ENCODE results near the gene ITK. TPM values are rescaled to one million over a fixed set of nuclear protein-coding genes. Genes with fewer than 3 reads are reported as not detected.

The ITK gene
- total and polyA plus RNA-seq, 2 of the 8 experiments (the other 6 are each of a cell fraction or from before 2014, with no cell fraction given): 0.05 TPM; not detected in 1

- no peak overlapping the region for H3K9ac ChIP-seq (replicated peaks in 1 of 4; ENCODE audit: extremely low read depth in 1 of 4, low read depth in 3 of 4, low read length in 3 of 4)
- H3K79me1 ChIP-seq (ENCODE audit: low read depth, low read length): no peaks in the 10 kb centered on the region
- ChIA-PET POLR2A (ENCODE audit: partially characterized antibody) (no interaction called here), CTCF (ENCODE audit: partially characterized antibody) (interaction anchor here (1.9 kb wide), 1 partner anchor 44 kb away, joined by 6 read pairs; no protein-coding TSS in a partner anchor)
- no peaks in the 10 kb centered on the region for H3K36me3 ChIP-seq (ENCODE audit: control insufficient read depth in 2 of 4, insufficient read depth in 4 of 4, low read length in 3 of 4)
- H2BK12ac ChIP-seq (ENCODE audit: low read depth, low read length): no peak overlapping the region
- no peak overlapping the region for H2AFZ ChIP-seq (ENCODE audit: low read length)
- no peak overlapping the region for H2BK5ac ChIP-seq (ENCODE audit: low read depth, low read length)
- no peaks in the 10 kb centered on the region for H3K9me3 ChIP-seq (ENCODE audit: insufficient read depth in 2 of 2, low read depth in 1 of 2, low read length in 1 of 2)
- H3K4me2 ChIP-seq (ENCODE audit: insufficient read depth in 1 of 2, low read depth in 2 of 2, low read length in 2 of 2): no peak overlapping the region
- DNase-seq (ENCODE audit: low read depth in 1 of 2, low spot score in 2 of 2) (no peak), FAIRE-seq (no peak)
- H3K4me3 ChIP-seq (ENCODE audit: extremely low read depth in 1 of 4, insufficient read depth in 2 of 4, low read depth in 3 of 4, low read length in 4 of 4): no peak overlapping the region
- H3K4ac ChIP-seq (replicated peaks; ENCODE audit: insufficient read length, low read depth, low read length): no peak overlapping the region
- H2BK120ac ChIP-seq (replicated peaks; ENCODE audit: low read depth, low read length): no peak overlapping the region
- H3K27me3 ChIP-seq (replicated peaks in 1 of 4; ENCODE audit: control insufficient read depth in 3 of 4, extremely low read depth in 1 of 4, insufficient read depth in 3 of 4, low read length in 3 of 4): no peaks in the 10 kb centered on the region
- H2AK5ac ChIP-seq (ENCODE audit: low read depth, low read length): no peak overlapping the region
- H2BK20ac ChIP-seq (ENCODE audit: low read length): no peak overlapping the region
- H3K18ac ChIP-seq (ENCODE audit: extremely low read depth, low read length): no peak overlapping the region
- no peak overlapping the region for H2BK15ac ChIP-seq (ENCODE audit: low read length)
- no peak overlapping the region for H3K23ac ChIP-seq (ENCODE audit: insufficient read length)
- no peaks in the 10 kb centered on the region for H3K79me2 ChIP-seq (ENCODE audit: control insufficient read depth in 1 of 2, insufficient read depth in 2 of 2, low read length in 2 of 2)
- TF ChIP-seq SIN3A (conservative IDR thresholded peaks at IDR 0.05 in 1 of 2, IDR thresholded peaks at IDR 0.05 in 1 of 2; ENCODE audit: low read depth in 1 of 2, low read length in 2 of 2): no peak
- no peak for TF ChIP-seq HDAC2 (IDR thresholded peaks at IDR 0.05; ENCODE audit: borderline replicate concordance in 1 of 2, low read depth in 2 of 2, low read length in 2 of 2)
- TF ChIP-seq RBBP5 (IDR thresholded peaks at IDR 0.05; ENCODE audit: borderline replicate concordance, low read depth, low read length): no peak
- no peak overlapping the region for H4K5ac ChIP-seq (ENCODE audit: insufficient read length, low read depth, low read length)
- H3K23me2 ChIP-seq (ENCODE audit: low read depth, low read length): no peaks in the 10 kb centered on the region
- H3K14ac ChIP-seq (ENCODE audit: insufficient read length): no peak overlapping the region
- no peak overlapping the region for H4K91ac ChIP-seq (replicated peaks; ENCODE audit: insufficient read length, low read length)
- H3K27ac ChIP-seq (ENCODE audit: low read depth, low read length): no peak overlapping the region
- 88% methylated on average over 4 of the region's 4 CpGs; no CpG with 5 or more reads in 1 of the 2 experiments for WGBS, 2 experiments (ENCODE audit: extremely low coverage in 1 of 2, insufficient coverage in 1 of 2, insufficient read length in 1 of 2, insufficient replicate concordance in 2 of 2, low coverage in 1 of 2, low lambda C conversion rate in 2 of 2, missing lambda C conversion rate in 1 of 2)
- no peak overlapping the region for H3K56ac ChIP-seq (replicated peaks; ENCODE audit: insufficient read length, low read depth, low read length)
- peaks cover 0 to 2% (median 0%) of the 10 kb centered on the region in 4 experiments; a peak in 1 of 7 replicates for H3K4me1 ChIP-seq (replicated peaks in 1 of 4; ENCODE audit: control insufficient read depth in 3 of 4, insufficient read depth in 4 of 4, low read length in 3 of 4)
- no peak overlapping the region for H4K8ac ChIP-seq (ENCODE audit: extremely low read depth, insufficient read depth, low read length)
- H4K20me1 ChIP-seq (replicated peaks in 1 of 2; ENCODE audit: control insufficient read depth in 1 of 2, insufficient read depth in 2 of 2, low read length in 2 of 2): no peaks in the 10 kb centered on the region
Observed at GRCh38 chr5:157259699-157260098, 79.1 kb downstream of the ITK start.

Data from H1 (cell line).